HG03196 (cell line): ENCODE data around the gene NINJ1.

ENCODE experiments used
- ATAC-seq: cut with Tn5 transposase; IDR thresholded peaks from one replicate; pipeline ENCODE4 v1.9.1; 2021; ENCODE audit not compliant: unreplicated experiment

NINJ1 gene

GRCh38 chr9:93134015-93134739 is at the start of gene NINJ1:
Gene NINJ1 (minus strand): TSS chr9:93134251. CDS start chr9:93134217, 34 bp downstream.
- peak; percentile 66 for ATAC-seq

- no peak for ATAC-seq
Observed at GRCh38 chr9:93183131-93183662, 49.1 kb upstream of the NINJ1 start.

- ATAC-seq = no peak
Observed at GRCh38 chr9:93182572-93182971, 48.5 kb upstream of the NINJ1 start.

GRCh38 chr9:93181672-93182435 is 47.8 kb upstream of the NINJ1 start:
- ATAC-seq = no peak

GRCh38 chr9:93180938-93181337 is 46.9 kb upstream of the NINJ1 start:
- no peak for ATAC-seq

GRCh38 chr9:93178851-93179786 is 45.1 kb upstream of the NINJ1 start:
- ATAC-seq = no peak

GRCh38 chr9:93177676-93178075 is 43.6 kb upstream of the NINJ1 start:
- ATAC-seq = no peak

GRCh38 chr9:93174976-93175375 is 40.9 kb upstream of the NINJ1 start:
- ATAC-seq = no peak

- ATAC-seq = no peak
Observed at GRCh38 chr9:93173365-93174051, 39.5 kb upstream of the NINJ1 start.

GRCh38 chr9:93172666-93173364 is 38.8 kb upstream of the NINJ1 start:
- ATAC-seq = no peak

GRCh38 chr9:93171261-93171990 is 37.4 kb upstream of the NINJ1 start:
- ATAC-seq = no peak

GRCh38 chr9:93170571-93170970 is 36.5 kb upstream of the NINJ1 start:
- no peak for ATAC-seq

- no peak for ATAC-seq
Observed at GRCh38 chr9:93169444-93169843, 35.4 kb upstream of the NINJ1 start.

GRCh38 chr9:93168581-93168980 is 34.5 kb upstream of the NINJ1 start:
- no peak for ATAC-seq

GRCh38 chr9:93167838-93168237 is 33.8 kb upstream of the NINJ1 start:
- no peak for ATAC-seq

- ATAC-seq = no peak
Observed at GRCh38 chr9:93167185-93167584, 33.1 kb upstream of the NINJ1 start.

GRCh38 chr9:93166699-93167098 is 32.6 kb upstream of the NINJ1 start:
- no peak for ATAC-seq

- no peak for ATAC-seq
Observed at GRCh38 chr9:93164085-93164484, 30.0 kb upstream of the NINJ1 start.
